Activated CD4-positive, CD25-positive, alpha-beta regulatory T cell (primary cell): Measurements from ENCODE around the gene SLC22A25.
"Not testable (repeated sequence)": the region's sequence is repeated elsewhere in the genome, so short reads cannot be mapped to it uniquely, and the experiment has no call there.

ENCODE experiments used
- DNase-seq, 4 experiments: peaks; one replicate each; lab custom pipeline; 2025; lab: John Stamatoyannopoulos, UW

SLC22A25 gene

GRCh38 chr11:63235471-63236461 is 7.6 kb downstream of the SLC22A25 start:
- DNase-seq: not testable (repeated sequence)

- DNase-seq: no peak
Observed at GRCh38 chr11:63229815-63230214, 13.6 kb downstream of the SLC22A25 start.

GRCh38 chr11:63227521-63228107 is 15.8 kb downstream of the SLC22A25 start:
- no peak for DNase-seq

- DNase-seq: no peak
Observed at GRCh38 chr11:63226488-63227114, 16.8 kb downstream of the SLC22A25 start.

GRCh38 chr11:63214093-63214492 is 29.3 kb downstream of the SLC22A25 start:
- no peak for DNase-seq

GRCh38 chr11:63212742-63213141 is 30.7 kb downstream of the SLC22A25 start:
- no peak for DNase-seq

- no peak for DNase-seq
Observed at GRCh38 chr11:63210111-63210510, 33.3 kb downstream of the SLC22A25 start.
